Mesenchymal stem cell (in vitro differentiated cells and primary cell): ENCODE data around the gene KCNJ18.
"Not testable (repeated sequence)": the region's sequence is repeated elsewhere in the genome, so short reads cannot be mapped to it uniquely, and the experiment has no call there.

Experiments used
- DNase-seq: peaks from one replicate; pipeline ENCODE4 v3.0.0-alpha.2; 2013
- H2AFZ ChIP-seq: one replicate; pipeline ENCODE4 v1.6.1; 2013; ENCODE audit warnings: low read depth, mild to moderate bottlenecking, control low read depth, inconsistent platforms, low read length, moderate library complexity
- H2AK5ac ChIP-seq: 2 replicates; pipeline ENCODE4 v1.6.1; 2013; ENCODE audit warnings: low read length, moderate library complexity, mild to moderate bottlenecking, inconsistent platforms; ENCODE audit not compliant: severe bottlenecking
- H2BK120ac ChIP-seq: one replicate; pipeline ENCODE4 v1.6.1; 2013; ENCODE audit warnings: low read depth, mild to moderate bottlenecking, inconsistent platforms, low read length, moderate library complexity
- H2BK12ac ChIP-seq, 2 experiments: one replicate each; pipeline ENCODE4 v1.6.1; 2013; ENCODE audit warnings: inconsistent platforms in 2 of 2, low read length in 2 of 2, mild to moderate bottlenecking in 2 of 2, moderate library complexity in 2 of 2, control low read depth in 1 of 2
- H2BK15ac ChIP-seq: one replicate; pipeline ENCODE4 v1.6.1; 2013; ENCODE audit warnings: mild to moderate bottlenecking, low read depth, inconsistent platforms; ENCODE audit not compliant: poor library complexity, severe bottlenecking
- H2BK5ac ChIP-seq: 2 replicates; pipeline ENCODE4 v1.6.1; 2013; ENCODE audit warnings: low read depth, mild to moderate bottlenecking, low read length, control low read depth, inconsistent platforms; ENCODE audit not compliant: poor library complexity, severe bottlenecking
- H3K14ac ChIP-seq, 2 experiments: one replicate each; pipeline ENCODE4 v1.6.1; 2013; ENCODE audit warnings: inconsistent platforms in 2 of 2, low read length in 2 of 2, control low read depth in 1 of 2, mild to moderate bottlenecking in 1 of 2, moderate library complexity in 1 of 2
- H3K18ac ChIP-seq, 2 experiments: one replicate each; pipeline ENCODE4 v1.6.1; 2013; ENCODE audit warnings: inconsistent platforms in 2 of 2, low read length in 2 of 2, control low read depth in 1 of 2, low read depth in 1 of 2, mild to moderate bottlenecking in 1 of 2
- H3K23ac ChIP-seq, 2 experiments: one replicate each; pipeline ENCODE4 v1.6.1; 2013; ENCODE audit warnings: inconsistent platforms in 2 of 2, low read length in 2 of 2, mild to moderate bottlenecking in 2 of 2, moderate library complexity in 2 of 2, control low read depth in 1 of 2
- H3K27ac ChIP-seq: 2 replicates; pipeline ENCODE4 v1.5.1; 2013; ENCODE audit warnings: mild to moderate bottlenecking, moderate library complexity, low read length, control low read depth, inconsistent platforms; ENCODE audit not compliant: poor library complexity, severe bottlenecking
- H3K27me3 ChIP-seq, 2 experiments: 2 replicates each; pipeline versions ENCODE4 v1.6.1 to v1.7.0; 2013; ENCODE audit warnings: low read length in 2 of 2, mild to moderate bottlenecking in 2 of 2, moderate library complexity in 2 of 2, control low read depth in 1 of 2, inconsistent platforms in 1 of 2; ENCODE audit not compliant: control insufficient read depth in 1 of 2, insufficient read depth in 1 of 2
- H3K36me3 ChIP-seq, 2 experiments: 2 replicates each; pipeline versions ENCODE4 v1.6.1 to v1.7.0; 2013; ENCODE audit warnings: low read length in 2 of 2, control low read depth in 1 of 2, inconsistent platforms in 1 of 2, low read depth in 1 of 2, mild to moderate bottlenecking in 1 of 2; ENCODE audit not compliant: insufficient read depth in 2 of 2, control insufficient read depth in 1 of 2
- H3K4ac ChIP-seq, 2 experiments: one replicate each; pipeline ENCODE4 v1.6.1; 2013; ENCODE audit warnings: inconsistent platforms in 2 of 2, low read length in 2 of 2, mild to moderate bottlenecking in 2 of 2, moderate library complexity in 2 of 2, control low read depth in 1 of 2, low read depth in 1 of 2
- H3K4me1 ChIP-seq: 2 replicates; pipeline ENCODE4 v1.6.1; 2013; ENCODE audit warnings: low read depth, low read length, control low read depth; ENCODE audit not compliant: control insufficient read depth, insufficient read depth
- H3K4me2 ChIP-seq: 2 replicates; pipeline ENCODE4 v1.6.1; 2013; ENCODE audit warnings: low read length, mild to moderate bottlenecking, inconsistent platforms; ENCODE audit not compliant: poor library complexity, severe bottlenecking
- H3K4me3 ChIP-seq, 2 experiments: 2 replicates each; pipeline versions ENCODE4 v1.5.1 to v1.7.0; 2013; ENCODE audit warnings: low read length in 2 of 2, mild to moderate bottlenecking in 2 of 2, control low read depth in 1 of 2, low read depth in 1 of 2; ENCODE audit not compliant: insufficient read depth in 1 of 2
- H3K79me1 ChIP-seq: replicated peaks from 2 replicates; pipeline ENCODE4 v1.6.1; 2013; ENCODE audit warnings: mild to moderate bottlenecking, control low read depth, low read length, inconsistent platforms; ENCODE audit not compliant: poor library complexity, severe bottlenecking
- H3K9ac ChIP-seq: 2 replicates; pipeline ENCODE4 v1.7.0; 2013; ENCODE audit warnings: mild to moderate bottlenecking, low read length, moderate library complexity
- H3K9me3 ChIP-seq: 2 replicates; pipeline ENCODE4 v1.7.0; 2013; ENCODE audit warnings: mild to moderate bottlenecking, low read length; ENCODE audit not compliant: control insufficient read depth
- H4K8ac ChIP-seq: one replicate; pipeline ENCODE4 v1.6.1; 2013; ENCODE audit warnings: inconsistent platforms, mild to moderate bottlenecking, low read length, moderate library complexity
- H4K91ac ChIP-seq: one replicate; pipeline ENCODE4 v1.6.1; 2013; ENCODE audit warnings: mild to moderate bottlenecking, low read length, inconsistent platforms
- WGBS: methylation state at CpG from one replicate; pipeline ENCODE4 v1.1.7; 2013; ENCODE audit warnings: mixed read lengths; 5-methylcytosine and 5-hydroxymethylcytosine counted together

KCNJ18 gene

DNA sequence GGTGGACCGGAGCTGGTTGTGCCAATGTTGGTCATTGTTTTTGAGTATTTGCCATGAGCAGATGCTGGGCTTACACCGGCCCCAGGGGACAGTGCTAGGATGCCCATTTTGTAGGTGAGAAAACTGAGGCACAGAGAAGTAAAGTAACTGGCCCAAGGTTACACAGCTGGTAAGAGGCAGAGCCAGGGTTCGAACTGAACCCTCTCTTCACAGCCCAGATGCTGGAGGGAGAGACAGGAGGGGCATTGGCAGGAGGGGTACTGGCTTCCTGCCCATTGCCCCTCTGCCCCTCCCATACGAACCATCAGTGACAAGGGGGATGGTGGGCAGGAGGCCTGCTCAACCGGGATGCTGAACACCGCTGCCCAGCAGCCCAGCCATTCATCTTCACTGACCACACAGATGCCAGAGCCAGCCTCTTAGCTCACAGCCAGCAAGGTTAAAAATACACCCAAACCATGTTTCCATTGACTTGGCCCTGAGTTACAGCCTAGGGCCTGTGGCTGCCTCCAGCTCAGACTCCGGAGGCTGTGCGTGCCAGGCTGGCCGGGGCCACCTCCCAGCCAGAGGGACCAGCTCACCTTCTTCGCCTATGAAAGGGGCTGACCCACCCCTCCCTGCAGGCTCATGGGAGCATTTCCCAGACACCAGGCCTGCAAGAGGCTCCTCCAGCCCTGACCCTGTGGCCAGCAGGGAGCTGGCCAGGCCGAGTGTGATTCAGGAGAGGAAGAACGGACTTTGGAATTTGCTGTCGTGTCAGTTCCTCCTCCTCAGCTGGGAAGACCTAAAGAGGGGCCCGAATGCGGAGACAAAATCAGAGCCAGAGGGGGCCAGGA, 57.6 kb downstream of the KCNJ18 start:
- not testable (repeated sequence) for H3K36me3 ChIP-seq, H3K14ac ChIP-seq, H3K27me3 ChIP-seq, H3K23ac ChIP-seq, H2BK120ac ChIP-seq, H3K4ac ChIP-seq, H3K18ac ChIP-seq, H2BK15ac ChIP-seq, H3K4me2 ChIP-seq, H3K9ac ChIP-seq, DNase-seq, H2BK12ac ChIP-seq, H4K8ac ChIP-seq, H2AFZ ChIP-seq, H4K91ac ChIP-seq, H3K4me1 ChIP-seq, H3K4me3 ChIP-seq, H3K27ac ChIP-seq, H2BK5ac ChIP-seq, H3K79me1 ChIP-seq, H3K9me3 ChIP-seq, H2AK5ac ChIP-seq
- 74% methylated on average over 14 of the region's 15 CpGs for WGBS

DNA sequence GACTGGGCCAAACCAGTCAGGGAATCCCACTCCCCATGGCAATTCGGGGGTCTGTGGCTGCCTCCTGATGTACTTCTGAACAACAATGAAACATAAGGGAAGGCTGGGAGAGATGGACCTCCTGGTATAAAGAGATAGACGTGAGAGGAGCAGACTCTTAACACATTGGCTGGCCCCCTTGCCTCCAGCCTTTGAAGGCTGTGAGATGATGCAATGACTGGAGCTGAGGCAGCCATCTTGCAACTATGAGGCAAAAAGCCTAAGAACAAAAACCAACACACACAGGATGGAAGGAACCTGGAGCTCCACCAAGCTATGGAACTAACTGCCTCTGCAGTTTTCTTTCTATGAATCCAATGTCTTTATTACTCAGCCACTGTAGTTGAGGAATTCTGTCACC, 58.8 kb downstream of the KCNJ18 start:
- H3K4ac ChIP-seq, H2AFZ ChIP-seq, H3K4me3 ChIP-seq, H3K27ac ChIP-seq, H4K8ac ChIP-seq, H3K4me2 ChIP-seq, H3K4me1 ChIP-seq, H3K23ac ChIP-seq, H3K9ac ChIP-seq, H3K36me3 ChIP-seq, H3K14ac ChIP-seq, H2BK5ac ChIP-seq, H2BK12ac ChIP-seq, H4K91ac ChIP-seq, H3K9me3 ChIP-seq, H3K79me1 ChIP-seq, H2BK15ac ChIP-seq, H3K27me3 ChIP-seq, H2AK5ac ChIP-seq, H2BK120ac ChIP-seq, H3K18ac ChIP-seq, DNase-seq: not testable (repeated sequence)
- WGBS = 34% methylated on average over 2 of the region's 2 CpGs
